Measurements from ENCODE around the gene RAB1B.
"Not testable (repeated sequence)": the region's sequence is repeated elsewhere in the genome, so short reads cannot be mapped to it uniquely, and the experiment has no call there.

RAB1B gene

DNA sequence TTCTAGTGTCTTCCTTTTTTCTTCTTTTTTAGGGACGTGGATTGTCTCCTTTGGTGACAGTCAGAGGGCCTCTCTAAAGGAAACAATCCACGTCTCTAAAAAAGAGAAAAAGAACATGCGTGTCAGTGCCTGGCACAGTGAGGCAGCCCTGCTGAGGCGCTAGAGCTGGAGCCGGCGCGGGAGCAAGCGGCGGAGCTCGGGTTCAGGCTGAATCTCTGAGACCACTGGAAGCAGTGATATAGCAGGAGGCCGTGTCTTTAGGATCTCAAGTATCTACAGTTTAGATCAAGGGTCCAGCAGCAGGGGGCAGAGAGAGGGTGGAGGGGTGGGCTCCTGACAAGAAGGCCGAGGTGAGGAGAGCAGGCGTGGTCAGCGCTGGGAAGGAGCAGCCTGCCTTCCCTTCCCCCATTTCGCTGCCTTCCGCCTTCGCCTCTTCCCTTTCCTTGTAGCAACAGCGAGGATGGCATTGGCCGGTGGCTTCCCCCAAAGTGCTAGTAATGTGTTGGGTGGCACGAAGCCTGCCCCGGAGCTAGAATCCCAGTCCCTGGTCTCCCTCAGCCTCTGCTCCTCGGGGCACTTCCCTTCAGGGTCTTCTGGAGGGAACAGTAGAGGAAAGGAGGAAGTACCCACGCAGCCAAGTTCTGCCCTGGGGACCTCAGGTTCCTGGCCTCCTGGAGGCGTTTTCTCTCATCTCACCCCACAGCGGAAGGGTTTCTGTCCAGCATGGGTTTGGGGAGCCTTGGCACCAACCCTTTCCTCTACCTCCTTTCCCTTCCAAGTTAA, 28.2 kb upstream of the RAB1B start:
- no peak for DNase-seq (ENCODE audit: low read depth)

DNA sequence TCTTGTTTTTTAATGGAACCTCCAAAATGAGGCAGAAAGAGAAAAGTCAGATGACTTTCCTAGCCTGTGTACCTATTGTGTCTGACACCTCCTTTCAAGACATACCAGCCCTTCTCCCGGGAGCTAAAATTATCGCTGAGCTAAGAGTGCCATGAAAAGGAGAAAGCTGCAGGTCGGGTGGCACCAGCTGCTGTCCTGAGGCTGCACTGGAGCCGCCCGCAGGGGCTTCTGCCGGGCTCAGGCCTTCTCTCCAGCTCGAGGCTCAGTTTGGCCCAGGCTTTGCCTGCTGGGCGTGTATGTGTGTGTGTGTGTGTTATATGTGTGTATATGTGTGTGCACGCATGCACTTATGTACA, 27.7 kb upstream of the RAB1B start:
- DNase-seq (ENCODE audit: low read depth) = no peak

DNA sequence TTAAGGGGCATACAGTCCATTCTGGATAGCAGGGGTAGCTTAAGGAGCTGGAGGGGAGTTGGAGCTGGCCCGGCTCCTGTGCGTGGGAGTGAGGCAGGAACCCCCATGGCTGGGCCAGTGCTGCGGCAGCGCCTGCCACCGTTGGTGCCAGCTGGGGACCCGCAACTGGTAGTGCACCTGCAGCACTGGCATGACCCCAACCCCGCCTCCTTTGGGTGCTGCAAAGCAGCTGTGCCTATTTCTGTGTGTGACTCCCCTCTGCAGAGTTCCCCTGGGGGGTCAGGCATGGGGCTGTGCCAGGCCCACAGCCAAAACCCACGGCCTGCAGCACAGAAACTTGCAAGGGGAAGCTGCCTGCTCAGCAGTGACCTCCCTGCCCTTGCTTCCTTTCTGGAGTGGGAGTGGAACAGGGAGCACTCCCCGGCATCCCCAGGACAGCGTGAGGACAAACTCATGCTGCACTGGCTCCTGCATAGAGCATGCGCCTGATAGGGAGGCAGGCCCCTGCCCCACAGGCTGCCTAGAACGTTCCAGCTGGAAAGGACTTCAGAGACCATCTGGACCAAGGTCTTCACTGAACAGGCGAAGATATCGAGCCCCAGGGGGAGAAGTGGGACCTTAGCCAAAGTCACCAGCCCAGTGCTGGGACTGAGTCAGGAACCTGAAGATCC, 26.2 kb upstream of the RAB1B start:
- DNase-seq (ENCODE audit: low read depth) = no peak

DNA sequence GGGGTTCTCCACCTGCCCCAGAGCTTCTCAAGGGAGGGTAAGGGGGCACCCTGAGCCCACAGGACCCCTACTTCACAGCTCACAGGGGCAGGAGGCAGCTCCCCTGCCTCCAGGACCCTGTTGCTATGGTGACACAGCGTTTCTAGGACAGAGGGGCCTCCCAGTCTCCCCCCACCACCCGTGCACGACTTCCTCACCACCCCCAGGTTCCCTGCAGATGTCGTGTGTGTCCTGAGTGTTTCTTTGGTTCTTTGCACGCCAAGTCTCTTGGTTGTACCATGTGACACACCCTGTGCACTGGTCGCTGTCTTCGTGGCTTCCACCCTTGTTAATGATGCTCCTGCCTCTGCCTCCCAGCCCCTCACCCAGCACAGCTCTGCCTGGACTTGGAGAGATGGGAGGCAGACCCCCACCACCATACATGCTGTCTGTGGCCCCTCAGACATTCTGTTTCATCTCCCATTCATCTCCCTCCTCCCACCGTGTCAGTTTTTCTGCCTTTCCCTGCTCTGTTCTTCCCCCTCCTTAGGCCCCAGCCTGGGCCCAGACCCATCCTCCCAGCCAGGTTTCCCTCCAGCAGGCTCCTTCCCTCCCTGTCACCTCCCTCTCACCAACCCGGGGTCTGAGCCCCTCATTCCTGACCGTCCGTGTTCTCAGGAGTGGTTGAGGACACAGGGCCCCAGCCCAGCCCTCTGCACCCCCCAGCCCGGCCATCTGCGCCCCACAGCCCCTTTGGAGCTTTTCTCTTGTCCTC, 24.5 kb upstream of the RAB1B start:
- DNase-seq (ENCODE audit: low read depth) = no peak

DNA sequence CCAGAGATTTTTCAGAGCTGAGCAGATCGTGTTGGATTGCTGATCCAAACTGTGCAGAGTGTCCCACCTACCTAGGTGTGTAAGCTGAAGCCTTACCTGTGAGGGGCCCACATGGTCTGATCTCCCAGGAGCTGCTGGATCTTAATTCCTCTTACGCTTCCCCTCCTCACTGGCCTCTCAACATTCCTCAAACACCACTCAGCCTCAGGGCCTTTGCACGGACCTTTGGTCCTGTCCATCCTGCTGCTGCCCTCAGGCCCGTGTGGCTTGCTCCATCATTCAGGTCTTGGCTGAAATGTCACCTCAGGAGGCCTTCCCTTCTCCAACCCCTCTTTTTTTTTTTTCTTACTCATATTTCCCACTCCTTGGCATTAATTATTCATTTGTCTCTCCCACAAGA, 21.1 kb upstream of the RAB1B start:
- no peak for DNase-seq (ENCODE audit: low read depth)

DNA sequence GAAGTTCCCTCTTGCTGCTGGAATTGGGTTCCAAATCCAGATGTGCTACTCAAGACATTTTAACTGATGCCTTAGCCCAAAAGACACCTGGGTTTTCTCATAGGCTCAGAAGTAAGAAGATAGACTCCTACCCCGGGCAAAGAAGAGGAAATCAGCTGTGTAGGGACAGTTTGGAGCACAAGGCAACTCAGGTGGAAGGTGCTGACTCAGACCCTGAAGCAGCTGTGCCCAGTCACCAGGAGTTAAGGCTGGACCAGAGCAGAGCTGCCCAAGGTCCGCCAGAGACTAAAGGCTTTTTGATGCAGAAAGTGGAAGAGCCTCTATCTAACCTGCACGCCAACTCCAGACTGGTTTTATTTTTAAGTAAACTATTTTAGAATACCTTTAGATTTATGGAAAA, 20.6 kb upstream of the RAB1B start:
- no peak for DNase-seq (ENCODE audit: low read depth)

DNA sequence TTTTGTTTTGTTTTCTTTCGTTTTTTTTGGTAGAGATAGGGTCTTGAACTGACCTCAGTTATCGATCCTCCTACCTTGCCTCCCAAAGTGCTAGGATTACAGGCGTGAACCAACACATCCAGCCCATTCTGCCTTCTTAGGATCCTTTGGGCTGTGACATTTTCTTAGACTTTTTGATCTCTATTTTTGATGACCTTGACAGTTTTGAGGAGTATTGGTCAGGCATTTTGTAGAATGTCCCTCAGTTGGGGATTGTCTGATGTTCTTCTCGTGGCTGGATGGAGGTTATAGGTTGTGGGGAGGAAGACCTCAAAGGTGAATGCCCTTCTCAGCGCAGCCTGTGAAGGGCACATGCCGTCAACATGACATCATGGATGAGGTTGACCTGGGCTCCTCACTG, 19.5 kb upstream of the RAB1B start:
- no peak for DNase-seq (ENCODE audit: low read depth)

DNA sequence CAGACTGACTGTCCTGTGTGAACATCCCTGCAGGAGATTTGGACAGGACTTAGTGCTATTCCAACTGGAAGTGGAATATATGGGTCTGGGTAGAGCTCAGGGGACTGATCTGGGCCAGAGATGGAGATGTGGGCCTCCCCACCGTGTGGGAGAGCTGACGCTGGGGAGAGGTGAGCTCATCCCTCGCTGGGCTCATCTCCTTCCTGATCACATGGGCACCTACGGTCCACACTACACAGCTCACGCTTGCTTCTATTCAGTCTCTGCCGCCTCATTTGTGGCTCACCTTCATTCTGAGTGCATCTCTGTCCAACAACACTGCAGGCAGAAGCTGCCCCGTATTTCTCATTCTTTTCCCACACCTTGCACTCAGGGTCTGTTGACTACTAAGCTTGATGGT, 16.6 kb upstream of the RAB1B start:
- no peak for DNase-seq (ENCODE audit: low read depth)

DNA sequence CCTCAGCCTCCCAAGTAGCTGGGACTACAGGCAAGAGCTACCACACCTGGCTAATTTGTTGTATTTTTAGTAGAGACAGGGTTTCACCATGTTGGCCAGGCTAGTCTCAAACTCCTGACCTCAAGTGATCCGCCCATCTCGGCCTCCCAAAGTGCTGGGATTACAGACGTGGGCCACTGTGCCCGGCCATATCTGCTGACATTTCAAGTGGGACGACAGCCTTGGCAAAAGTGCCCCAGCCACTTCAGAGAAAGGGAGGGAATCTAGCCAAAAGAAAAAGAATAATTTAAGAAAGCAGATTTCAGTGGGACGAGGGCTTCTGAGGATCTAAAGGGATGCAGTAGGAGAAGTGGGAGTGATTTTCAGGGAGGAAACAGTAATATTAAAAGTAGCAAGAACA, 15.4 kb upstream of the RAB1B start:
- DNase-seq (ENCODE audit: low read depth) = not testable (repeated sequence)

DNA sequence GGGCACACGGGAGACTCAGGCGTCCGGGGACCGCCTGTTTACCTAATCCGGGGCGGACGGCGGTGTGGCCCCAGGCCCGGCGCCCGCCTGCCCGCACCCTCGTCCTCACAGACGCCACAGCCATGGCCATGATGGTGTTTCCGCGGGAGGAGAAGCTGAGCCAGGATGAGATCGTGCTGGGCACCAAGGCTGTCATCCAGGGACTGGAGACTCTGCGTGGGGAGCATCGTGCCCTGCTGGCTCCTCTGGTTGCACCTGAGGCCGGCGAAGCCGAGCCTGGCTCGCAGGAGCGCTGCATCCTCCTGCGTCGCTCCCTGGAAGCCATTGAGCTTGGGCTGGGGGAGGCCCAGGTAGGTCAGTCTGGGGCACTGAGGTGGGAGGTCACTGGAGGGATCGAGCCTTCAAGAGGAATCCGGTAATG, 10.0 kb upstream of the RAB1B start:
- DNase-seq (ENCODE audit: low read depth) = no peak

DNA sequence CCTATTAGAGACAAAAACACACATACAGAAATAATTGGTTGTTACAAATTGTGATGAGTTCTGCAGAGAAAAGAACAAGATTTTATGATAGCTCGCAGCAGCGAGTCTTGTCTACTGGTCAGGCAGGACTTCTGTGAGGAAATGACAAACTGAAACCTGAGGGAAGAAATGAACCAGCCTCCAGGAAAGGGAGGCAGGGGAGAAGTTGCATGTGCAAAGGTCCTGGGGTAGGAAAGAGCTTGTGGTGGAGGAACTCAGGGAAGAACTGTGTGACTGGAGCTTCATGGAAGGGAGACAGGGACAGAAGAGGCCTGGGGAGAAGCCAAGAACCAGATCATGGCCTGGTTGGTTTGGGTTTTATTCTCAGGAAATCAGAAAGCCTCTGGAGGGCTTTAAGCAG, 9.2 kb upstream of the RAB1B start:
- no peak for DNase-seq (ENCODE audit: low read depth)

DNA sequence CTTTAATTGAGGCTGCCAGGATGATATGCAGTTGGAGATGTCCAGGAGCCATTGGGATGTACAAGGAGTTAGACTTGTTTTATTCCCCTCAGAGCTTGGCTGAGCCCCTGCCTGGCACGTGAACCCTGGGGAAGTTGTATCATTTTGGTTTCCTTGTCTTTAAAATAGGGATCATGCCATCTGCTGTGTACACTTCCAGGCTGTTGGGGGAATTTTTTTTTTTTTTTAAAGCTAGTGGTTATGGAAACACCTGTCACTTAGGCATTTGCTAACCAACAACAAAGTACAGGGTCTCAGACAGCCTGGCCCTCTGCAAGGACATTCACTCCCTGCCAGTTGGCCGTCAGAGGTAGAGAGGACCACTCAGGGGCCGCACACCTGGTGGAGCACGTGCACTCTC, 8.5 kb upstream of the RAB1B start:
- no peak for DNase-seq (ENCODE audit: low read depth)

DNA sequence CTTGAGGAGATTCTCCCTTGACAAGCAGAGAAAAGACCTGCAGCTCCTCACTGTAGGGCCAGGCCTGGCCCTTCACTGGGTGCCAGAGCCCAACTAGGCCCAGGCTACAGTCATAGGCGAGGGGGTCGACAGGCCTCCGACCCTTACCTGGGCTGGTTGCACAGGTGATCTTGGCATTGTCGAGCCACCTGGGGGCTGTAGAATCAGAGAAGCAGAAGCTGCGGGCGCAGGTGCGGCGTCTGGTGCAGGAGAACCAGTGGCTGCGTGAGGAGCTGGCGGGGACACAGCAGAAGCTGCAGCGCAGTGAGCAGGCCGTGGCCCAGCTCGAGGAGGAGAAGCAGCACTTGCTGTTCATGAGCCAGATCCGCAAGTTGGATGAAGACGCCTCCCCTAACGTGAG, 6.9 kb upstream of the RAB1B start:
- no peak for DNase-seq (ENCODE audit: low read depth)

DNA sequence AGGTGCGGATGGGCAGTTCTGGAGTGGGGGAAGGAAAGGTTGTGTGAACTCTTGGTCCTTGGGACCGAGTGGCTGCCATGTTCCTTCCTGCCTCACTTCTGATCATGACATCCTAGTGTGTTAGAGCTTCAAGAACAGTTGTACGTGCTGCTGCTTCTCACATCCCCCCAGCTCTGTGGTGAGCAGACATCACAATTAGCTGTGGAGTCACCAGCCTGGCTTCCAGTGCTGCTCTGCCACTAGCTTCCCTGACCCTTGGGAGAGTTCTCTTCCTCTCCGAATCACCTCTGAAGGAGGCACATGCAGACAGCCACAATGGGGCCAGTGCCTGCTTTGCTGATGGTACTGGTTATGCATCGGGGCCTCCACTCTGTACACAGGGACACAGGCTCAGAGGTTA, 6.2 kb upstream of the RAB1B start:
- DNase-seq (ENCODE audit: low read depth) = no peak

DNA sequence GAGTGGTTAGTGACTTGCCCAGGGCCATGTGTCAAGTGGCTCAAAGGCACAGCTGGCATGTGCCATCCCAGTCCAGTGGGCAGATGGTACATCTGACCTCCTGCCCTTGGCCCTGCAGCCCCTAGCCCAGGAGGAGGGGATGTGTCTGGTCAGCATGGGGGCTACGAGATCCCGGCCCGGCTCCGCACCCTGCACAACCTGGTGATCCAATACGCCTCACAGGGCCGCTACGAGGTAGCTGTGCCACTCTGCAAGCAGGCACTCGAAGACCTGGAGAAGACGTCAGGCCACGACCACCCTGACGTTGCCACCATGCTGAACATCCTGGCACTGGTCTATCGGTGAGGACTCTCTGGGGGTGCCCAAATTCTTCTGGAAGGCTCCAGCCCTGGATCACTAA, 5.7 kb upstream of the RAB1B start:
- no peak for DNase-seq (ENCODE audit: low read depth)

DNA sequence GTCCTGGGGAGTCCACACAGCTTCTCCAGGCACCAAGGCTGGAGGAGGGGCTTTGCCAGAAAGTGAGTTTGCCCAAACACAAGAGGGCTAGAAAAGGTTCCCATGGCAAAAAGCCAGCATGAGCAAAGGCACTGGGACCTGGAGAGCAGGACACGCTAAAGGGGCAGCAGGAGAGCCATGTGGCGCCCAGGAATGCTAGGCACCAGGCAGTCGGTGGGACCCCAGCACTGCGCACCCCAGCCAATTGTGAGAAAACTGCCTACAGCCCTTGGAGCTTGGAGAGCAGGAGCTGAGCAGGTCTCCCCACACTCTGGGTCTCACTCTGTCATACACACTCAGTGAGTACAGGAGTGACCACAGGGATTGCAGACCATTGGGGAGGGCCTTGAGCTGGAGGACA, 5.2 kb upstream of the RAB1B start:
- no peak for DNase-seq (ENCODE audit: low read depth)

DNA sequence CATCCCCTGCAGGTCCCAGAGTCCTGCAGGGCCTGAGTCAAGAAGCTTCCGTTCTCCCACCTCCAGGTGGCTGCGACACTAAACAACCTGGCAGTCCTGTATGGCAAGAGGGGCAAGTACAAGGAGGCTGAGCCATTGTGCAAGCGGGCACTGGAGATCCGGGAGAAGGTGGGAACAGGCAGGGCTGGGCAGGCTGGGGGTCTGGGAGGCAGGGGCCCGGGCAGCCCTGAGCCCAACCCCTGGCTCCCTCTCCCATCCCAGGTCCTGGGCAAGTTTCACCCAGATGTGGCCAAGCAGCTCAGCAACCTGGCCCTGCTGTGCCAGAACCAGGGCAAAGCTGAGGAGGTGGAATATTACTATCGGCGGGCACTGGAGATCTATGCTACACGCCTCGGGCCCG, 4.7 kb upstream of the RAB1B start:
- no peak for DNase-seq (ENCODE audit: low read depth)

DNA sequence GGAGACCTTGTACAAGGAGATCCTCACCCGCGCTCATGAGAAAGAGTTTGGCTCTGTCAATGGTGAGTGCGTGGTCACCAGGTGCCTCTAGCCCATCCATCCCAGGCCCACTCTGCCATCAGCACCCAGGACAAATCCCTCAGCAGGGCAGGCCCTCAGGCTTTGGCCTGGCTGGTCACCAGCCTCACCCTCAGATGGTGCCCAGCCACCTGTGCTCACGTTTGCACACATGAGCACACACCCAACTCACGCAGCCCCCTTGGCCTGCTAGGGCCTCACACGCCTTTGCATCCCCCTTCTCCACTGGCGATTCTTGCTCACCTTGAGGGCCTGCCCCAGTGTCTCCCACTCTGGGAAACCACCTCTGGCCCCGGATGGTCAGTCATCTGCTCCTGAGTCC, 4.1 kb upstream of the RAB1B start:
- DNase-seq (ENCODE audit: low read depth) = no peak

DNA sequence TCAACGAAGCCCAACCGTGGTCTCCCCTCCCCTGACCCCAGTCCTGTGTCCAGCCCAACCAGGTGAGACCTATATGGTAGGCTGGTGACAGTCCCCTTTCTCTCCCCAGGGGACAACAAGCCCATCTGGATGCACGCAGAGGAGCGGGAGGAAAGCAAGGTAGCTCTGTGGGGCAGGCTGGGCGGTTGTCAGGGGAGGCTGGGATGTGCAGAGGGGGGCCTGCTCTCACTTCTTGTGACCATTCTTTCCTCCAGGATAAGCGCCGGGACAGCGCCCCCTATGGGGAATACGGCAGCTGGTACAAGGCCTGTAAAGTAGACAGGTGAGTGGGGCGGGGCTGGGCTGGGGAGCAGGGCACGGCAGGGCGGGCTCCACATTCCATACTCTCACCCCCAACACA, 3.5 kb upstream of the RAB1B start:
- DNase-seq (ENCODE audit: low read depth) = no peak

DNA sequence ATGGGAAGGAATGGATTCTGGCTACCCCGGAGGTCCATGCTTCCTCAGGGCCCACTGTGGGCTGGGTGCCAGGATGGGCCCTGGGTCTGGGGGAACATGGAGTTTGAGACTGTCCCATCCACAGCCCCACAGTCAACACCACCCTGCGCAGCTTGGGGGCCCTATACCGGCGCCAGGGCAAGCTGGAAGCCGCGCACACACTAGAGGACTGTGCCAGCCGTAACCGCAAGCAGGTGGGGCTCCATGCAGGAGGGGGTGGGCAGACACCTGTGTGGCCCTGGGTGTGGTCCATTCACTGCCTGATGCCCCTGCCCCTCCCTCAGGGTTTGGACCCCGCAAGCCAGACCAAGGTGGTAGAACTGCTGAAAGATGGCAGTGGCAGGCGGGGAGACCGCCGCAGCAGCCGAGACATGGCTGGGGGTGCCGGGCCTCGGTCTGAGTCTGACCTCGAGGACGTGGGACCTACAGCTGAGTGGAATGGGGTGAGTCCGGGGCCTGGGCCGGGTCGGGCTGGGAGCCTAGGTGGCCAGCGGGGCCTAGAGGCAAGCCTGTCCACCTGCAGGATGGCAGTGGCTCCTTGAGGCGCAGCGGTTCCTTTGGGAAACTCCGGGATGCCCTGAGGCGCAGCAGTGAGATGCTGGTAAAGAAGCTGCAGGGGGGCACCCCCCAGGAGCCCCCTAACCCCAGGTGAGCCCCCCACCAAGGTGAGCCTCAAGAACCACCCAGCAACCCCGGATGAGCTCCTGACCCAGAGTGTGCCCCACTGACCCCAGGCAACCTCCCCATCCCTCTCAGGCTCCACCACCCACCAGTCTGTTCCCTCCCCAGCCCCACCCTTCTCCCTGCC, 2.7 kb upstream of the RAB1B start:
- DNase-seq (ENCODE audit: low read depth) = no peak

DNA sequence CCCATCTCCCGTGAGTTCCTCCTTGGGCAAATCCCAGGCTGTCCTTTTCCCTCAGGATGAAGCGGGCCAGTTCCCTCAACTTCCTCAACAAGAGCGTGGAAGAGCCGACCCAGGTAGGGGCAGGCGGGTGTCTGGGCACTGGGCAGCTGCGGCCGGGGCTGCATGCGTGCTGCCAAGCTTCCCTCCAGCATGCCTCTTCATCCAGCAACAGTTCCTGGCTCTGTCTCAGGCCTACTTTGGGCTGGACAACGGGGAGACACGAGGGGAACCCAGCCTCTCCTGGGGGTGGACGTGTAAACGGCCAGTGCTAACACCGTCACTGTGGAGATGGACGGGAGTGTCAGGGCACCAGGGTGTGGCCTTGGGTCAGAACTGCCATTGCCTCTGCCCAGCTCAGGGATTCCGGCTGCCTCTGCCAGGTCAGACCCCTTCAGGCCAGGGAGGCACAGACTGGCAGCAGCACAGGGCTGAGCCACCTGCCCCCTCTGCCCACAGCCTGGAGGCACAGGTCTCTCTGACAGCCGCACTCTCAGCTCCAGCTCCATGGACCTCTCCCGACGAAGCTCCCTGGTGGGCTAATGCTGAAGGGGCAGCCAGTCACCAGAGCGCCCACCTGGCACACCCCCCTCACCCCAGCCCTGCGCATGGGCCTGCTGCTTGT, 1.9 kb upstream of the RAB1B start:
- no peak for DNase-seq (ENCODE audit: low read depth)

DNA sequence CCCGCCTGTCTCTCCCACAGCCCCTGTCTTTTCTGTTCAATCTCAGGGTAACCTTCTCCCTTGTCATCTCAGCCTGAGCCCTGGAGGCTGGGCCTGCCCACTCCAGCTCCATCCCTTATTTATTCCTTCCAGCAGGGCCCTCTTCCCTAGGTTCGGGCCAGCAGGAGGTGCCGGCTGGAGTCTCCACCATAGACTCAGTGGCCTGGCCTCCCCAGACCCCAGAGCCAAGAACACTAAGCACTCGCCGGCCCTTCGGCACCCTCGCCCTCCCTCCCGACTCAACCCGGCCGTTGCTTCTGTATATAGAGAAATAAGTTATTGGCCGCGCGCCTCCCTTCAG, 1.4 kb upstream of the RAB1B start:
- DNase-seq (ENCODE audit: low read depth) = no peak
